Measurements from ENCODE around the gene SLC7A8.
"Not testable (repeated sequence)": the region's sequence is repeated elsewhere in the genome, so short reads cannot be mapped to it uniquely, and the experiment has no call there.

DNA sequence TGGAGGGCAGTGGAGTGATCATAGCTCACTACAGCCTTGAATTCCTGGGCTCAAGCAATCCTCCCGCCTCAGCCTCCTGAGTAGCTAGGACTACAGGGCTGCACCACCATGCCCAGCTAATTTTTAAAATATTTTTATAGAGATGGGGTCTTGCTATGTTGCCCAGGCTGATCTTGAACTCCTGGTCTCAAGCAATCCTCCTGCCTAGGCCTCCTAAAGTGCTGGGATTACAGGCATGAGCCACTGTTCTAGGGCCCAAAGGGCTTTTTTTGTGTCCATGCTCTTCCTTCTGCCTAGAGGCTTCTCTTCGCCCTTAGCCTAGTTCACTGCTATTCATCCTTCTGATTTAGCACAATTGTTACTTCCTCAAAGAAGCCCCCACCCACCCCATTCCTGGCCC is 13.0 kb upstream of the SLC7A8 start:
- TF ChIP-seq, protein P1, sequence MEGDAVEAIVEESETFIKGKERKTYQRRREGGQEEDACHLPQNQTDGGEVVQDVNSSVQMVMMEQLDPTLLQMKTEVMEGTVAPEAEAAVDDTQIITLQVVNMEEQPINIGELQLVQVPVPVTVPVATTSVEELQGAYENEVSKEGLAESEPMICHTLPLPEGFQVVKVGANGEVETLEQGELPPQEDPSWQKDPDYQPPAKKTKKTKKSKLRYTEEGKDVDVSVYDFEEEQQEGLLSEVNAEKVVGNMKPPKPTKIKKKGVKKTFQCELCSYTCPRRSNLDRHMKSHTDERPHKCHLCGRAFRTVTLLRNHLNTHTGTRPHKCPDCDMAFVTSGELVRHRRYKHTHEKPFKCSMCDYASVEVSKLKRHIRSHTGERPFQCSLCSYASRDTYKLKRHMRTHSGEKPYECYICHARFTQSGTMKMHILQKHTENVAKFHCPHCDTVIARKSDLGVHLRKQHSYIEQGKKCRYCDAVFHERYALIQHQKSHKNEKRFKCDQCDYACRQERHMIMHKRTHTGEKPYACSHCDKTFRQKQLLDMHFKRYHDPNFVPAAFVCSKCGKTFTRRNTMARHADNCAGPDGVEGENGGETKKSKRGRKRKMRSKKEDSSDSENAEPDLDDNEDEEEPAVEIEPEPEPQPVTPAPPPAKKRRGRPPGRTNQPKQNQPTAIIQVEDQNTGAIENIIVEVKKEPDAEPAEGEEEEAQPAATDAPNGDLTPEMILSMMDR (conservative IDR thresholded peaks at IDR 0.05; ENCODE audit: low read depth, low read length): not testable (repeated sequence)
- not testable (repeated sequence) for TF ChIP-seq POLR2A (IDR thresholded peaks at IDR 0.05; ENCODE audit: low read depth, low read length); BHLHE40 (IDR thresholded peaks at IDR 0.05; ENCODE audit: low read depth, low read length); FOS (IDR thresholded peaks at IDR 0.05; ENCODE audit: low read depth, low read length); SMC3 (IDR thresholded peaks at IDR 0.05; ENCODE audit: low read depth, low read length); RAD21 (IDR thresholded peaks at IDR 0.05; ENCODE audit: low read length); CHD1 (IDR thresholded peaks at IDR 0.05; ENCODE audit: low read depth, low read length)
- TF ChIP-seq, protein P2, sequence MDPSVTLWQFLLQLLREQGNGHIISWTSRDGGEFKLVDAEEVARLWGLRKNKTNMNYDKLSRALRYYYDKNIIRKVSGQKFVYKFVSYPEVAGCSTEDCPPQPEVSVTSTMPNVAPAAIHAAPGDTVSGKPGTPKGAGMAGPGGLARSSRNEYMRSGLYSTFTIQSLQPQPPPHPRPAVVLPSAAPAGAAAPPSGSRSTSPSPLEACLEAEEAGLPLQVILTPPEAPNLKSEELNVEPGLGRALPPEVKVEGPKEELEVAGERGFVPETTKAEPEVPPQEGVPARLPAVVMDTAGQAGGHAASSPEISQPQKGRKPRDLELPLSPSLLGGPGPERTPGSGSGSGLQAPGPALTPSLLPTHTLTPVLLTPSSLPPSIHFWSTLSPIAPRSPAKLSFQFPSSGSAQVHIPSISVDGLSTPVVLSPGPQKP (IDR thresholded peaks at IDR 0.05; ENCODE audit: borderline replicate concordance, low read depth, low read length): not testable (repeated sequence)

All from IMR-90 (cell line).